Activated CD4-positive, alpha-beta T cell treated with anti-CD3 and anti-CD28 coated beads, Interleukin-2, Interleukin-4, amounts not matched to agents 100 ng/mL and 50 ng/mL, durations not matched to agents 16 hours and 8 hours (primary cell): Measurements from ENCODE around the gene PRDM13.
A peak's percentile ranks its signal among the peaks of the same experiment; 100 is the strongest.
"Not testable (repeated sequence)": the region's sequence is repeated elsewhere in the genome, so short reads cannot be mapped to it uniquely, and the experiment has no call there.

Source experiments
- DNase-seq: peaks from one replicate; pipeline ENCODE4 v3.0.0-alpha.2; 2020; ENCODE audit warnings: low spot score

Gene PRDM13

DNA sequence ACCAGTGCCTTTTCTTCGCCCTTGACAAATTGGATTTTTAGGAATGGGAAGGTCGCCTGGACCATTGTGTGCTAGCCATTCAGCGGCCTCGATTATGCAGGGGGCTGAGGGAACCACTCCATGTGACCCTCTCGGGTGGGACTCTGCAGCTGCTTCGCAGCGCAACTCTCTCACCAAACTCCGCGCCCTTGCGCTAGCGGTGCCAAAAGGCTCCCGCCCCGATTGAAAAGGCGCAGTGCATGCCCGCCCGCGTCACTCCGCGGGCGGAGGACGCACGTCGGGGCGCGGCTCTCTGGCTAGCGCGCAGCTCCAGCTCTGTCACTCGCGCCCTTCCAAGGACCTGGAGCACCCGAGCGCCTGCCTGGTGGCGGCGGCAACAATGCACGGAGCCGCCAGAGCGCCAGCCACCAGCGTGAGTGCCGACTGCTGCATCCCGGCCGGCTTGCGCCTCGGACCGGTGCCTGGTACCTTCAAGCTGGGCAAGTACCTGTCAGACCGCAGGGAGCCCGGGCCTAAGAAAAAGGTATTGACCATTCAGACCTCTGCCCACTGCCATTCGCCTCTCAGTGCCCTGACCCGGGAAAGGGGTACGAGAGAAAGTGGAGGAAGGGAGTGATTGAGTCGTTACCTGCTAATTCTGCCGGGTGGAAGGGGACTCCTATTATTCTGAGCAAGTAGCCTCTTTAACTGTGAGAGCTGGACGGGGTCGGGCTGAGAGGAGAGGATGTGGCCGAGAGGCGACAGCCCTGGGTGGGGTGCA, at the start of gene PRDM13:
TSS of gene PRDM13 (plus strand) at position 178 of the 760 bp plus-strand sequence. CDS start at position 380, 202 bp downstream.
- no peak for DNase-seq

DNA sequence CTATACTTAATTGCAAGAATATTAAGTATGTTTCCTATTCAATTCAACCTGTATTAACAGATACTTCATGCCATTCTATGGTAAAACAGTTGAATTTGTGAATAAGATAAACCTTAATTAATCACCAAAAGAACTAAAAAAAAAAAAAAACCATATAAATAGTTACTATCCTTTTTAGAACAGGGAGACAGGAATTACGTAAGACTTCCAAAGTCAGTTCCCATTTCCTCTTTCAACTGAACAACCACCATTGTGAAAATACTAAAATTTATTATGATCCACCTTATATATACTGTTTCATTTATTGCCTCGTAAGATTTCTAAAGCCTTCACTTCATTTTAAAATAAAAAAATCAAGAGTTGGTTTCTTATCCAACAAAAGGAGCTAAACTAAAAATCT, 47.6 kb upstream of the PRDM13 start:
- no peak for DNase-seq

DNA sequence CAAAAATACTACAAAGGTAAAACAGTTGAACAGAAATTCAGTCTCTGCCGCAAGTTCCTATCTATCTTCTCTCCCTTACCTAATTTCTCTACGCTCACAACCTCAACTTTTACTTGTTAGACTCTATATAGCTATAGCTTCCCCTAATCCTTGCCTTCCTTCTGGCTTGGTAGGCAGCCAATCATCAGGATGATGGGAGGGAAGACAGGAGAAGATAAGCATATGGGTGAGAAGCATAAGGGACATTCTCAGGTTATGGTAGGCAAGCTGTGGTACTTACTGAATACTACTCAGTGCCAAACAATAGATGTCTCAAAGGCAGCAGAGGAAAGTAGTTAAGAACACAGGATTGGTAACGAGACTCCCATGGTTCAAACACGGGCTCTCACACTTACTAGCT, 46.0 kb upstream of the PRDM13 start:
- no peak for DNase-seq

DNA sequence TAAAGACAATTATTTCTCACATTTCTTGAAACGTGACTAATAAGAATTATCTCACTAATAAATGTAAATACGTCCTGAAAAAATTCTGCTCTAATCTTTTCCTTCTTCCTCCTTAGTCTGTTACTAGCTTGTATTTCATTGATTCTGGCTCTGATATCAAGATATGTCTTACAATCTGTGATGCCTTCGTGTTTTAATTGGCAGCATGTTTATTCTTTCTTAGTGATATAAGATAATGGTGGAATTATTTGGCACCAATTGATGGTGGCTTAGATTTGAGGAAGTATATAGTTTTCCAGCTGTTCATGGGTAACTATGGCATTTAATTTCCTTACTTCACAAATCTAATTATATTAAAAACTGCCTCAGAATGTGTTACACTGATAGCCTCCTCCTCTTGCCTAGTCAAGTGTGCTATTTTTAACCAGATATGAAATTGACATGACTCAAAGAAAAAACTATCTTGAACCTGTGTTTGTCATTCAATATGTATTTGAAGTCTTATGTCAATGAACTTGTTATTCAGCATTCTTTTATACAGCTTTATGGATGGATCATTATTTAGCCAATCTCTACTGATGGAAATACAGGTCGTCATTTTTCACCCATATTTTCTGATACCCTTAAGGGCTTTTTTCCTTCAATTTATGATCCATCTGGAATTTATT, 43.4 kb upstream of the PRDM13 start:
- DNase-seq = no peak

DNA sequence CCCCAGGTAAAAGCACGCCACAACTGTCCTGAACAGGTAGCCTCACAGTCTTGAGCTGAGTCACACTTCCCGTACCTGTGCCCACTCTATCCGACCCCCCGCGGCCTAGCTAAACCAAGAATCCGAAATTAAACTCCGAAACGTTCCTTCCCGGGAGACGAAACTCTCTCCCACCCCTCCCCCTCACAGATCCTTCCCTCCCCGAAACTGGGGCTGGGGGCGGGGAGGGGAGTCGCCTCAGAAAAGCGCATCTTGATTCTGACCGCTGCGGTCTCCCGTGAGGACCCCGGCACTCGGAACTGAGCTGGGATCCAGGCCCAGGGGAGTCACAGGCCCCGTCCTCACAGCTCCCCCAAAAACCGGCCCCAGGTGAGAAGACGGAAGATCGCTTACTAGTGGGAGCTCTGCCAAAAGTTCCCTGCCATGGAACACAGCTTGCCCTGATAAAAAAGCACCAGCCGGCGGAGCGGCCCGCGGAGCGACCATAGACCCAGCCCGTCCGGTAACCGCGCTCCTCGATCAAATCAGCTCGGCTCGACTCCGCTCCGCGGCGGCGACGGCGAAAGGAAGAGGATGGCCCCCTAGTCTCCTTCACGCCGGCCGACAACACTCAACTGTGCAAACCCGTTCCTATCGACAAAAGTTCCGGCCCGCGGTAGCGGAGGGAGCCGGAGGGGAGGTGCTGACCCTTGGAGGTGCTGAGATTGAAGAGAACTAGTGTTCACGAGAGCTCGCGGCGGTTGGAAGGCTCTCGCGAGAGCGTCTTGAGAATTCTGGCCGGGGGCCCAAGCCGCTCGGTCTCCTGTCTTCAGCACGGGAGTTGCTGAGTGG, 38.3 kb upstream of the PRDM13 start, which contains the start of gene CCNC:
TSS of gene CCNC (minus strand) at position 558 of the 831 bp plus-strand sequence. CDS start at position 425, 133 bp downstream.
- DNase-seq = peak; percentile 92

DNA sequence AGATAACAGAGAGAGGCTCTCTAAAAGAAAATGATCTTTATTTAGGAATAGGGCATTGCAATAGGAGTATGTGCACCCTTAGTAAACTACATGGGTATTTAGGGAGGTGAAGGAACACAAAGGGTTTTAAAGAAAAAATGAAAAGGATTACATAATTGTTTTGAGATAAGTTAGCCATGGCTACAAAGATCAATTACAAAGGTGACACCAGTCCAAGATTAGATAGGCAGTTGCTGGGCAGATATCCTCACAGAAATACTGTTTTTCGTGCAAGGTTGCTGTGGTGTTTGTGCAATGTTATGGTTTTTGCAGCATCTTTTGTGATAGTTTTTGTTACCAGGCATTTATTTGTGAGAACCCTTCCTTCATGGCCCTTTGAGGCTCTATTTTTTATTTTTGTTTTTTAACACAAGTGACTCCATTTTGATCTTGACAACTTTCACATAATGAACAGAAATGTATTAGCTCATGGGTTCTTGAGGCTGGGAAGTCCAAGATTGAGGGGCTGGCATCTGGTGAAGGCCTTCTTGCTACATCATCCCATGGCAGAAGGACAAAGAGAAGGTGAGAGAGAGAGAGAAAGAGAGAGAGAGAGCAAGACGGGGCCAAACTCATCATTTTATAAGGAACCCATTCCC, 32.5 kb upstream of the PRDM13 start:
- no peak for DNase-seq

DNA sequence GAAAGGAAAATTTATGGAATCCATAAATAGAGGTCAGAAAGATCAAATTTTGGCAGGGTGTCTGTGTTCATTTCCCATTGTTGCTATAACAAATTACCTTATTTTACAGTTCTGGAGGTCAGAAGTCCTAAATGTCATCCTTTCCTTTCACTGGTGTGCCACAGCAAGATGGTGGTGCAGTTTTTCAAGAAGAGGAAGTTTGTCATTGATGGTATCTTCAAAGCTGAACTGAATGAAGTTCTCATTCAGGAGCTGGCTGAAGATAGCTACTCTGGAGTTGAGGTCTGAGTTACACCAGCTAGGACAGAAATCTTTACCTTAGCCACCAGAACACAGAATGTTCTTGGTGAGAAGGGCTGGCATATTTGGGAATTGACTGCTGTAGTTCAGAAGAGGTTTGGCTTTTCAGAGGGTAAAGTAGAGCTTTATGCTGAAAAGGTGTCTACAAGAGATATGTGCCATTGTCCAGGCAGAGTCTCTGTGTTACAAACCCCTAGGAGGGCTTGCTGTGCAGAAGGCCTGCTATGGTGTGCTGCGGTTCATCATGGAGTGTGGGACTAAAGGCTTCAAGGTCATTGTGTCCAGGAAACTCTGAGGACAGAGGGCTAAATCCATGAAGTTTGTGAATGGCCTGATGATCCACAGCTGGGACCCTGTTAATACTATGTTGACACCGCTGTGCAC, 30.9 kb upstream of the PRDM13 start:
- no peak for DNase-seq

DNA sequence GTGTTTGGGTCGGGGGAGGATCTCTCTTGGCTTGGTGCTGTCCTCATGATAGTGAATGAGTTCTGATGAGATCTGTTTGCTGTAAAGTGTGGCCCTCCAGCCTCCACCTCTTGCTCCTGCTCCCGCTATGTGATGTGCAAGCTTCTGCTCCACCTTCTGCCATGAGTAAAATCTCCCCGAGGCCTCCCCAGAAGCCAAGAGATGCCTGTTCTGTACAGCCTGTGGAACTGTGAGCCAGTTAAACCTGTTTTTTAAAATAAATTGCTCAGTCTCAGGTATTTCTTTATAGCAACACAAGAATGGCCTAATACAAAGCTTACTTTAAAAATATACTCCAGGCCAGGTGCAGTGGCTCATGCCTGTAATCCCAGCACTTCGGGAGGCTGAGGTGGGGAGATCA, 26.9 kb upstream of the PRDM13 start:
- no peak for DNase-seq

DNA sequence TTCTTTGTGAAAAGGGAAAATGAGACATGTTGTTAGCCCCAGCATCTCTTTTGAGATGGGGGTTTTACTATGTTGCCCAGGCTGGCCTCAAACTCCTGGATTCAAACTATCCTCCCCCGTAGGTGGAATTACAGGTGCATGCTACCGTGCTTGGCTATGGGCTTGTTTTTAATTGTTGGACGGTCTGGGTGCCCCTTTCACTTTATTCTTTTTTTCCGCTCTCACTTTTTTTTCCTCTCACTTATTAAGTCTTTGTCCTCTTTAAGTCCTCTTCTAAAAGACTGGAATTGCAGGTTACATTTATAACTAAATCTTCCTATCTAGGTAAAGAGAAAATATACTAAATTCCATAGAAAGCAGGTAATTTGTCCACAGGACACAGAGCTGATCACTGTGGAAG, 18.8 kb upstream of the PRDM13 start:
- no peak for DNase-seq

DNA sequence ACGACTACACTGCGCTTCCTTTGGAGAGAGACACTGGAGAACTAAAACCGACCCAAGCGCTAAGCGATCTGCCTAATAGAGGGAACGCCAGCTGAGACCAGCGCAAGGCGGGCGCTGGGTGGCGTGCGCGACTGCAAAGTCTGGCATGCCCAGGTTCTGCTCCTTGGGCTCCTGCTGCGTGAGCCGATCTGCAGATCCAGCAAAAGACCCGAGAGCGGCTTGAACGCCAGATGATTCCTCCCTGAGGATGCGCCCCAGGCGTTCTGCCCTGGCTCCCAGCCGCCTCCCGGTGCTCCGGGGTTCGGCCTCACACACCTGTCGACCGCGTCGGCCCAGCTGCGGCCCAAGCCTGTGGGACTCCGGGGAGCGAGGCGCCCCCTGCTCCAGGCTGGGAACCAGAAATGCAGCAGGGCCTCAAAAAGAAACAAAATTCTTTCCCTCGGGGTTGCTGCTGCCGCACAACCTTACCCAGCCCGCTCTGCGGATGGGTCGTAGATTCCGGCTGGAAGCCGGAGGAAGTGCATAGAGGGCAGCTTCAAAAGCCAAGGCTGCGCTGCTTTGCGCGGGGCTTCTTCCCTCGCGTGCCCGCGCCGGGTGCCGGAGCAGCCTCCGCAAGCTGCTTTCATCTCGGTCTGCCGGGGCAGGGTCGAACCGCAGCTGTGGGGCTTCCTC, 17.9 kb upstream of the PRDM13 start:
- DNase-seq = peak; percentile 70

DNA sequence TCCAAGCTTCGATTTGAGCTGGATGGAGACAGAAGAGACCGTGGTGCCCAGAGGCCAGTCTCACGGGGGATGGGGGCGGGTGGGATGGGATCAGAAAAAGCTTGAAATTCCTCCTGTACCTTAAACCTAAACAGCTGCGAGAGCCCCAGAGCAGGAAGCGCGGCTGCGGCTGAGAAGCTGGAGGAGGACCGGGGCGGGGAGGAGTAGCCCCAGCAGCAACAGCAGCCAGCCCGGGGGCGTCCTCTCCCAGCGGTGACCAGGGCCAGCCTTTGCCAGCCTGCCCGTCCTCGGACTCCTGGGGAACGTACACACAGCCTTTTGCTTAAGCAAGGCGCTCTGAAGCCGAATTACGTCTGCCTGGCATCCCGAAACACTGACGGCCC, 17.4 kb upstream of the PRDM13 start:
- DNase-seq = no peak

DNA sequence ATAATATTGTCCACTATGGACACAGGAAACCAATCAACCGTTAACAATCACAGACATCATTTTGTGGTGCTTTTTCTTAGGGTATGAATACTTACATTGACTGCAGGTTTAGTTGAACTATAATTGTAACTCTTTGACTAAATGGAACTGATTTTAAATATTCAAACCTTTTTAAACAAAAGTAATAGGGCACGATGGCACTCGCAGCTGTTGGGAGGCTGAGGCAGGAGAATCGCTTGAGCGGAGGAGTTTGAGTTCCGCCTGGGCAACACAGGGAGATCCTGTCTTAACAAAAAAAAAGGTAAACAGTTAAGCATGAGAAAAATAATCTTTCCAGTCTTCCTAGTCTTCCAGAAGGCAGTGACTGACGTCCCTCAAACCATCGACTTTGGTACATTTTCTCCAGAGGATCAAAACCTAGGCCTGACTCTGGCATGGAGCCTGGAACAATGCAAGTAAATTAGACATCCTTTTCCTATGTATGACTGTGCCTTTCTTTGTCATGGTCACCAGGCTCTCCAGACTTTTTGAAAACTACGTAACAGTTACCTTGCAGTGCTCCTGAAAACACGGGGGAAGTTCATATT, 16.6 kb upstream of the PRDM13 start:
- no peak for DNase-seq

DNA sequence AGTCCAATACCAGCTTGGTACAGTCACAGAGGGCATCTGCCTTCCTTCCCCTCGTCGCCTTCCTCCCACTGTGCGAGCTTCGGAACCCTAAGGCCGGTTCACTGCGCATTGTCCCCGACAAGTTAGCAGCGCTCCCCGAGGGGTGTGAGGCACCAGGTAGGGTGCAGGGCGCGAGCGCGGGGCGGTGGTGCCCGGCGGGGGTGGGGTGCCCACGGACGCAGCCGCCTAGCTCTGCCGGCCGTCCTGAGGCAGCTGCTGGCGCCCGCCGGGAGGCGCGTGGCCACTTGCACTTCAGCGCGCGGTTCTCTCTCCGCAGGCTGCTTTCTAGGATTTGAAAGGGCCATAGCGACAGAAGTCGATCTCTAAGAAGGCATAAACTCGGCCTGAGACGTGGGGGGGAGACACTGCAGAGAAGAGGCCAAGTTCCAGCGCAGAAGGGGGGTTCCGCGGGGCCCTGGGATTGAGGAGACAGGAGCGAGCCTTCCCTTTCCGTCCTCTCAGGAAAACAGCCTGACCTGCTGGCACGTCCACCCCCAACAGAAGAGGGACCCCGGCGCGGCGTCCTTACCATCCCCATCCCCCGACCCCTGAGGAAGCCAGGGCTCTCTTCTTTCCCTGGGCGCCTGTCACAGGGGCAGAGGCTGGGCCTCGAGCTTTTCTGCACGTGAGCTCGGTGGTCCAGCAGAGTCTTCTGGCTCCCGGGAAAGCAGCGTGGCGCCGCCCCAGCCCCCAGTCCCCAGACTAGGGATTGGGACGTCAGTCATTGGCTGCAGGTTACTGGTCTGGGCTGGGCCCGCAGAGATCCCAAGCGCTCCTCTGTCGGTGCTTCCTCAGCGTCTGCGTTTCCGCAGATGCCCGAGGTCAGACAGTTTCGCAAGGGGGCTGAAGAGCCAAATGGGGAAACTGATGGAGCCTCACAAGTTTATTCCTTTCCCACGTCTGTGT, 15.6 kb upstream of the PRDM13 start:
- DNase-seq = no peak

DNA sequence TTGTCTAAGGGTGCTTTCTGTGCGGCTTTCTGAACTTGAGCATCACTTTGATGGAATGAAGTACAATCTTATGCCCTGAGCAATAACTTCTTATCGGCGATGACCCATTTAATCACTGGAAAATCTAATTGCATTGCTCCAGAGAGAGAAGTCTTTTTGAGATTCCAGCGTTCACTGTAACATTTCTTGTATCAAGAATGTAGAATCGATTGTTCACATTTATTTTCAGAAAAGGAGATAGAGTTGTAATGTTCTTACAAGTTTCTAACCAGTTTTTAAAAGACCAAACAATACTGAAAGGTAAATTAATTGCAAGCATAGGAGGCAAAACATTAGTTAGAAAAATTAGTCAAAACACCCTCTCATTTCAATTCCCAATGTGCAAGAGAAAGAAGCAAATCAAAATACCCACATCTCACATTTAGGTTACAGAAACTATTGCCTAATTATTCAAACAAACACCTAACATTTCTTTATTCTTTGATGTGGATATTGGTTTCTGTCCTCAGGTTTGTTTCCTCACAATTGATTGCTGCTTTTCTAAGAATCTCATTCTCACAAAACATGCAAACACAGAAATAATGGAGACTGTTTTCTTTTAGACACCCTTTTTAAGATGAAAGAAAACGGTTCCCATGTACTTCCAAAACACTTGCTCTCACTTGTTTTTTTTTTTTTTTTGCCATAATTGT, 14.8 kb upstream of the PRDM13 start:
- no peak for DNase-seq

DNA sequence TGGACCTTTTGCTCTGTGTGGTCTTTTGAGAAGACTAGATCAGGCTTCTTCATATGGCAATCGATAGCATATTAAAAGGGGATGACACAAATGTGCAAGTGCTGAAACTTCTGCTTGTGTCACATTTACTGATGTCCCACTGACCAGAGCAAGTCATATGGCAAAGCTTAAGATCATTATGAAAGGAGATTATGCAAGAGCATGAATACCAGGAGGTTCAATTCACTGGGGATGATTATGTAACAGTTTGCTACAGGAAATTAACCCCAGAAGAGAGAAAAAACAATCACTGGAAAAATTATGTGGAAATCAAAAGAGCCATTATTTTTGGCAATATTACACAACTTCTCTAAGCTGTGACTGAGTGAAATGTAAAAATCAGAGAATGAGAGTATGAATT, 13.7 kb upstream of the PRDM13 start:
- DNase-seq = no peak

DNA sequence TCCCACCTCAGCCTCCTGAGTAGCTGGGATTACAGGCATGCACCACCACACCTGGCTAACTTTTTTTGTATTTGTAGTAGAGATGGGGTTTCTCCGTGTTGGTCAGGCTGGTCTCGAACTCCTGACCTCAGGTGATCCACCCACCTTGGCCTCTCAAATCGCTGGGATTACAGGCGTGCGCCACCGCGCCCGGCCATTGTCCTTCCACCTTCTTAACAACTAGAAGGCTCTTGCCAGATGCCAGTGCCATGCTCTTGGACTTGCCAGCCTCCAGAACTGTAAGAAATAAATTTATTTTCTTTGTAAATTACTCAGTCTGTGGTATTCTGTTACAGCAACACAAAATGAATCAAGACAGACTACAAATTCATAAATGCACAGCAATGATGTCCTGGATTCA, 11.9 kb upstream of the PRDM13 start:
- DNase-seq = not testable (repeated sequence)

DNA sequence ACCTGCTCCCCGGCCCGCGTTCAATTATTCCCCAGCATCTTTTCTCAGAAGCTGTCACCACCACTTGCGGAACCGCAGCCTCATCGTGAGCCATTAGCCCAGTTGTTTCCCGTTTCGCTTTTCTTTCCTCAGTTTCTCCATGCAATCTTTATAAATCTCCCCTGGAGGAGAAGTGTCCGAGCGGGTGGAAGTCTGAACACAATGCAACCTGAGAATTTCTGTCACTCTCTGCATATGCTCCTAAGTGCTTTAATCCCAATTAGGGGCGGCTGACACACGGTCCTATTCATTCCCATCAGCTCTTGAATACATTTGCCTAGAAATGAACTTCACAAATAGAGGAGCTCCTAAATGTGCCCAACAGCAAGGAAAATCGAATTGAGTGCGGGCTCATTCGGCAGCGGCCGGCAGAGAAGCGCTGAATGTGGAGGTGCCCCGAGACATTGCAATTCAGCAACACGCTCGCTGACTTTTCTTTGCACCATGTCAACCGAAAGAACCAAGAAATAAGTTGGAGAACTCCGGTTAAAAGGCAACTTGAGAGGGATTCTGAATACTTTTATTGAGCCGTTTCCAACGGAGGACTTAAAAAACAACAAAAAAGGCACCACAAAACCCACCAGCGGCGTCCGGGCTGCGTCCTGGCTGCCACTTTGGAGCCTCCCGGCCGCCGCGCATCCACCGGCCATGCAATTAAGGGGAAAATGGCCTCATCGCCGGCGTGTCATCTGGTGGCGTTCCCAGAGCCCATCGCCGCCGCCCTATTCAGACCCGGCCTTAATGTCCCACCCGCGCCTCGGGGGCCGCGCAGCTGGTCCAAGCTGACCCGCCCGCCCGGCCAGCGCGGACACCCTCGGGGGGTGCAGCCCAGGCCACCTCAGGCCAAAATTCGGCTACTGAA, 3.9 kb upstream of the PRDM13 start:
- DNase-seq = no peak
